Adrenal gland (tissue), 12 donors: ENCODE results near the gene PLS1. TPM values are rescaled to one million over a fixed set of nuclear protein-coding genes. Genes with fewer than 3 reads are reported as not detected.
A peak's percentile ranks its signal among the peaks of the same experiment; 100 is the strongest.

Source experiments
- DNase-seq, 7 donors: peaks; one replicate each; pipeline ENCODE4 v3.0.0-alpha.2; 2019 to 2020
- H3K27ac ChIP-seq, 5 donors: fragments of 200-600 bp; sonication (generic) in 4 of 5; 1 replicate in 3 of 5; 2 replicates in 2 of 5; pipeline versions ENCODE4 v1.5.1 to v1.8.0; 2016 to 2020; ENCODE audit warnings: mild to moderate bottlenecking in 1 of 5
- H3K27me3 ChIP-seq: fragments of 200-600 bp; 2 replicates; pipeline ENCODE4 v1.8.0; 2021
- H3K36me3 ChIP-seq, 2 donors: fragments of 200-600 bp; replicated peaks in 1 of 2; 1 replicate in 1 of 2; 2 replicates in 1 of 2; pipeline versions ENCODE4 v1.5.1 to v1.8.0; 2018 to 2022
- H3K4me1 ChIP-seq, 2 donors: fragments of 200-600 bp; replicated peaks in 1 of 2; 1 replicate in 1 of 2; 2 replicates in 1 of 2; pipeline versions ENCODE4 v1.5.1 to v1.8.0; 2018 to 2021
- H3K4me3 ChIP-seq, 4 donors: fragments of 200-600 bp; sonication (generic) in 3 of 4; one replicate each; pipeline ENCODE4 v1.5.1; 2016 to 2018
- H3K9me3 ChIP-seq, 3 donors: fragments of 200-600 bp; sonication (generic) in 1 of 3; replicated peaks in 1 of 3; 1 replicate in 2 of 3; 2 replicates in 1 of 3; pipeline versions ENCODE4 v1.5.1 to v1.8.0; 2016 to 2021
- POLR2A ChIP-seq, 2 donors: fragments of 450-650 bp; IDR thresholded peaks; one replicate each; pipeline ENCODE4 v1.6.1; 2017; ENCODE audit warnings: antibody characterized with exemption in 2 of 2, mild to moderate bottlenecking in 2 of 2, moderate library complexity in 1 of 2
- WGBS, 4 donors: extraction: QIAGEN DNeasy Blood & Tissue Kit in 2 of 4; methylation state at CpG; one replicate each; pipeline versions ENCODE4 v1.1.5 to v1.1.7; 2013 to 2017; 5-methylcytosine and 5-hydroxymethylcytosine counted together
- intact Hi-C, 2 donors: fragments of 100-400 bp; cut with DNase I; formaldehyde crosslinking; loops; one replicate each; pipeline versions ENCODE4 v1.14.1 to v1.15.0; 2022 to 2023
- polyA plus RNA-seq, 3 donors: library from polyadenylated mRNA; stranded (reverse); fragments of 200-250 nt in 2 of 3; fragments of 350-450 nt in 1 of 3; fragmentation: Illumina TruSeq in 1 of 3; extraction: RNeasy Lipid Tissue Mini Kit (QIAGEN cat#74804) in 1 of 3; gene quantifications; one replicate each; pipeline ENCODE4 v1.2.3, GENCODE V29; 2013 to 2014
- total RNA-seq, 9 donors: library from RNA; depleted of rRNA in 4 of 9; stranded (reverse); fragments of >200 nt in 4 of 9; fragments of 120-200 nt in 1 of 9; fragmentation: NEBNext Ultra II Directional in 1 of 9; extraction: Animal tissue kit (Norgen Biotek cat#: 25700) in 1 of 9; gene quantifications; one replicate each; pipeline versions ENCODE4 v1.1.0 to v1.2.4, GENCODE V29; 2013 to 2023
- TF ChIP-seq, protein P1 (sequence below), 6 experiments: fragments of 450-650 bp in 4 of 6; fragments of 200-600 bp in 2 of 6; sonication (generic) in 1 of 6; IDR thresholded peaks; 1 replicate in 5 of 6; 2 replicates in 1 of 6; pipeline versions ENCODE4 v1.5.1 to v1.8.0; 2016 to 2021; ENCODE audit warnings: antibody characterized with exemption in 6 of 6, mild to moderate bottlenecking in 2 of 6, moderate library complexity in 1 of 6
- donor health status: healthy with polysubstance abuse.
- donor health status: Bipolar disorder and iron deficiency.
- donor health status: DM: yes; HTN: yes; CAD: no.
- donor health status: DM: no; HTN: no; CAD: no.
- donor health status: DM: no; HTN: no; CAD: no.
- donor health status: DM: yes; HTN: yes; CAD: no.

The PLS1 gene
- total and polyA plus RNA-seq, 12 donors, result 0.74 to 12.9 (median 7.9) TPM

DNA sequence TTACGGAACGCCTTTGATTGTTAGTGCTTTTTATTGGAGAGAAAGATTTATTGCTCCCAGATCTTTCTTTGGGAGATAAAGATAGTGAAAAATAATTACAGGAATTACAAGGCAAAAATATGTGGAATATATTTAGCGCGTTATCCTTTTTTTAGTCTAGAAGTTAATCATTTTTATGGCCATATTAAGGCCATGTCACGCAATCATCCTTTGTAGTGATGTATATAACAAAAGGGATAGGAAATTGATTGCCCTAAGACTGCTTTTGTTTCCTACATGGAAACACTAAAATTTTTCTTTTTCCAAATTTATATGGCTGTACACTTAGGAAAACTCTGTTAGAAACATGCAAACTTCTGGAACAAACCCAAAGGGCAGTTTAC is 129.2 kb downstream of the PLS1 start:
- Histone ChIP-seq H3K4me3 (peak overlapping the region in 2 of 4 donors; percentile 57 to 88), H3K27ac (peak overlapping the region in 1 of 5 donors; percentile 90), H3K36me3 (no peaks in the 10 kb centered on the region), H3K4me1 (peaks cover 3 to 12% of the 10 kb centered on the region in 2 donors), H3K9me3 (no peaks in the 10 kb centered on the region), H3K27me3 (no peaks in the 10 kb centered on the region)
- no peak for DNase-seq
- WGBS, 4 donors, result 43 to 56% (median 52%) methylated on average over 5 of the region's 5 CpGs
- intact Hi-C loops, result no loop called here
- TF ChIP-seq POLR2A (IDR thresholded peaks at IDR 0.05), result no peak
- TF ChIP-seq, protein P1, sequence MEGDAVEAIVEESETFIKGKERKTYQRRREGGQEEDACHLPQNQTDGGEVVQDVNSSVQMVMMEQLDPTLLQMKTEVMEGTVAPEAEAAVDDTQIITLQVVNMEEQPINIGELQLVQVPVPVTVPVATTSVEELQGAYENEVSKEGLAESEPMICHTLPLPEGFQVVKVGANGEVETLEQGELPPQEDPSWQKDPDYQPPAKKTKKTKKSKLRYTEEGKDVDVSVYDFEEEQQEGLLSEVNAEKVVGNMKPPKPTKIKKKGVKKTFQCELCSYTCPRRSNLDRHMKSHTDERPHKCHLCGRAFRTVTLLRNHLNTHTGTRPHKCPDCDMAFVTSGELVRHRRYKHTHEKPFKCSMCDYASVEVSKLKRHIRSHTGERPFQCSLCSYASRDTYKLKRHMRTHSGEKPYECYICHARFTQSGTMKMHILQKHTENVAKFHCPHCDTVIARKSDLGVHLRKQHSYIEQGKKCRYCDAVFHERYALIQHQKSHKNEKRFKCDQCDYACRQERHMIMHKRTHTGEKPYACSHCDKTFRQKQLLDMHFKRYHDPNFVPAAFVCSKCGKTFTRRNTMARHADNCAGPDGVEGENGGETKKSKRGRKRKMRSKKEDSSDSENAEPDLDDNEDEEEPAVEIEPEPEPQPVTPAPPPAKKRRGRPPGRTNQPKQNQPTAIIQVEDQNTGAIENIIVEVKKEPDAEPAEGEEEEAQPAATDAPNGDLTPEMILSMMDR (IDR thresholded peaks at IDR 0.05), result no peak

DNA sequence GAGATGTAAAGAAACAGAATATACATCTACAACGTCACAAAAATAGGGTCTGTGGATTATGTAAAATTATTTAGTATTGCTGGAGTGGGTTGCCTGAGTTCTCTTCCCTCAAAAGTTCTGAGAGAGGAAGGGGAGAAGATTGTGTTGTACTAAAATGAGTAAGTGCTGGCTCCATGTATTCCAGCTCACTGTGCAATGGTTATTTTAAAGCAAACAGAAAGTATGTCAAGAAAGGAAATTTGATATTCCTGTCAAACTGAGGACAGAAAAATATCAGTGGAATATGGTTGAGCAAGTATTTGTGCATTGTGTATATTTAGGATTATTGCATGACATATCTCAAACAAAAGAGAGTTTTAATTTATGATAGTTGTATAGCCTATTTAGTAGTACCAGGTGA is 129.8 kb downstream of the PLS1 start:
- intact Hi-C loops, result no loop called here
- no peaks in the 10 kb centered on the region for H3K36me3 ChIP-seq
- no peak overlapping the region for H3K27ac ChIP-seq
- no peak for DNase-seq
- no peaks in the 10 kb centered on the region for H3K27me3 ChIP-seq
- no peak for TF ChIP-seq POLR2A (IDR thresholded peaks at IDR 0.05)
- TF ChIP-seq, protein P1 (IDR thresholded peaks at IDR 0.05), result no peak
- peaks cover 3 to 12% of the 10 kb centered on the region in 2 donors for H3K4me1 ChIP-seq
- no peak overlapping the region for H3K4me3 ChIP-seq
- no peaks in the 10 kb centered on the region for H3K9me3 ChIP-seq
- 54 to 81% (median 64%) methylated on average over 1 of the region's 1 CpG for WGBS, 4 donors

DNA sequence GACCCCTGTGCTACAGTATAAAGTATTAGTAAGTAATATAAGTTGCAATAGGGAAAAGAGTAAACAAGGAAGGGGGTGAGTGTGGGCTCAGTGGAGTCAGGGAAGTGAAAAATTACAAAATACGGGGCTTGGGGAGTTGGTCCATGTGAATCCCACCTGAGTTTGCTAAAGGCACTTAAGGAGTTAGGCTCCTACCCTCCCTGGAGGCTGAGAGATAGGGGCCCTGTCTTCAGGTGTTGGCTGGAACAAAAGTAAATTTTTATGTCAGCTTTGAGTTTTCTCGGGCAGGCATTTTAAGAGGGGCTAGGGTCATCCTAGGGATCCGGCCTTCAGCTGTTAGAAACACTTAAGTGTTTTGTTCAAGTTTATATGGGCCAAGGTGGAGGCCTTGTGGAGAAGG is 135.9 kb downstream of the PLS1 start:
- 89 to 98% (median 94%) methylated on average over 3 of the region's 3 CpGs for WGBS, 4 donors
- intact Hi-C loops, result no loop called here

DNA sequence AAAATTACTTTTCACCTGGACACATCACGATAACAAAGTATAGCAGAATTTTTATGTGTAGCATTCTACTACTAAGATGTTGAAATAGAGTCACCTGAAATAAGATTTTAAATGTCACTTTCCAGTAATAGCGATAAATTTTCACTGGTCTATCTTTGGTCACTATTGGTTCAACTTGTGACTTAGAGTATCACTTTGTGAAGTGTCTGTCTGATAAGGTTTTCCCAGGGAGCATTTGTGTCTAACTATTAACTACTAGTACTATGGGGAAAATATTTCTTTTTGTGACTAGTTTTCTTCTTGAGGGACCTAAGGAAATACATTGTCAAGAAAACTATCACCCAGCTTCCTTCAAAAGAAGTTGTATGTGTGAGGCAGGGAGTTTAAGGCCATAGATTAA is 138.6 kb downstream of the PLS1 start:
- Histone ChIP-seq H3K27ac (no peak overlapping the region), H3K9me3 (no peaks in the 10 kb centered on the region), H3K27me3 (no peaks in the 10 kb centered on the region), H3K4me1 (no peaks in the 10 kb centered on the region), H3K4me3 (no peak overlapping the region), H3K36me3 (no peaks in the 10 kb centered on the region)
- no peak for DNase-seq
- intact Hi-C loops, result no loop called here
- 93 to 98% (median 97%) methylated on average over 2 of the region's 2 CpGs for WGBS, 4 donors
- no peak for TF ChIP-seq POLR2A (IDR thresholded peaks at IDR 0.05)
- TF ChIP-seq, protein P1 (IDR thresholded peaks at IDR 0.05), result no peak

More for the DNA sequence above, 135.9 kb downstream of the PLS1 start:
- TF ChIP-seq POLR2A (IDR thresholded peaks at IDR 0.05), result no peak
- TF ChIP-seq, protein P1 (IDR thresholded peaks at IDR 0.05), result no peak
- H3K4me1 ChIP-seq, result no peaks in the 10 kb centered on the region
- no peak overlapping the region for H3K27ac ChIP-seq
- no peaks in the 10 kb centered on the region for H3K27me3 ChIP-seq
- no peaks in the 10 kb centered on the region for H3K36me3 ChIP-seq
- H3K9me3 ChIP-seq, result no peaks in the 10 kb centered on the region
- no peak overlapping the region for H3K4me3 ChIP-seq
- no peak for DNase-seq
